Mesenteric fat pad (tissue), 1 donor: ENCODE data around the gene CSTB. TPM values are rescaled to one million over a fixed set of nuclear protein-coding genes. Genes with fewer than 3 reads are reported as not detected.
"Not testable (repeated sequence)": the region's sequence is repeated elsewhere in the genome, so short reads cannot be mapped to it uniquely, and the experiment has no call there.

ENCODE experiments used
- DNase-seq: peaks from one replicate; pipeline ENCODE4 v3.0.0-alpha.2; 2020; ENCODE audit warnings: low spot score
- long read RNA-seq: library from polyadenylated mRNA; unstranded; transcript quantifications from one replicate; pipeline ENCODE4 v2.0.0, GENCODE V29; 2020
- total RNA-seq: library from RNA; stranded (reverse); fragmentation: NEBNext Ultra II Directional; extraction: Animal tissue kit (Norgen Biotek cat#: 25700); gene quantifications from one replicate; pipeline ENCODE4 v1.2.1, GENCODE V29; 2021
- donor health status: DM: yes; HTN: yes; CAD: no.

Gene CSTB, protein sequence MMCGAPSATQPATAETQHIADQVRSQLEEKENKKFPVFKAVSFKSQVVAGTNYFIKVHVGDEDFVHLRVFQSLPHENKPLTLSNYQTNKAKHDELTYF
- 84.9 TPM for total RNA-seq
- long read RNA-seq, transcript CSTB-202 (1 exons, 3,744 nt): minor isoform, 5 of 85 reads
- long read RNA-seq, transcript CSTB-201 (3 exons, 2,164 nt): major isoform, 77 of 85 reads
- long read RNA-seq, partial matches to known transcripts: 1 of 85 reads
- long read RNA-seq, other reads (novel, unspliced or antisense): 0 of 85 reads

DNA sequence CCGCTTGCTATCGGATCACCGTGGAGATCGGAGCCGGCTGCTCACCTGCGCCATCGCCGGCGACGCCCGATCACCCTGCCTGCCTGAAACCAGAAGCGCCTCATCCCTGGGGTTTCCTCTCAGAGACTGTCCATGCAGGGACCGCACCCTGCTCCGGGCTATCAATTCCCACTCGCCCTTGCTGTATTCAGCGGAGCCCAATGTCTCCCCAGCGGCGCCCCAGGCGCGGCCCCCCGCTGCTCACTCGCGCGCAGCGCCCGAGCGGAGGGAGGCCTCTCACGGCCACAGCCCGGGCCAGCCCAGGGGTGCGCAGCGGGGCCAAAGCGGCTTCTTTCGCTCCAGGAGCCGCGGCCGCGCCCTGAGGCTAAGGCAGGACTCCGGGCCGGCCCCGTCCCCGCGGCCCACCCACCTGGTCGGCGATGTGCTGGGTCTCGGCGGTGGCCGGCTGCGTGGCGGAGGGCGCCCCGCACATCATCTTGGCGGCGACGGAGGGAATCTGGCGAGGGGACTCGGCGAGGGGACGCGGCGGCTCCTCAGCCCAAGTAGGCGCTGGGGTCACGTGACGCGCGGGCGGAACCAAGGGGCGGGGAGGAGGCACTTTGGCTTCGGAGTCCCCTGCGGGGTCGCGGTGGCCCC, at the start of gene CSTB:
TSS of gene CSTB (minus strand) at position 514 of the 636 bp plus-strand sequence. CDS start at position 475, 39 bp downstream.
- DNase-seq: peak; percentile 95

DNA sequence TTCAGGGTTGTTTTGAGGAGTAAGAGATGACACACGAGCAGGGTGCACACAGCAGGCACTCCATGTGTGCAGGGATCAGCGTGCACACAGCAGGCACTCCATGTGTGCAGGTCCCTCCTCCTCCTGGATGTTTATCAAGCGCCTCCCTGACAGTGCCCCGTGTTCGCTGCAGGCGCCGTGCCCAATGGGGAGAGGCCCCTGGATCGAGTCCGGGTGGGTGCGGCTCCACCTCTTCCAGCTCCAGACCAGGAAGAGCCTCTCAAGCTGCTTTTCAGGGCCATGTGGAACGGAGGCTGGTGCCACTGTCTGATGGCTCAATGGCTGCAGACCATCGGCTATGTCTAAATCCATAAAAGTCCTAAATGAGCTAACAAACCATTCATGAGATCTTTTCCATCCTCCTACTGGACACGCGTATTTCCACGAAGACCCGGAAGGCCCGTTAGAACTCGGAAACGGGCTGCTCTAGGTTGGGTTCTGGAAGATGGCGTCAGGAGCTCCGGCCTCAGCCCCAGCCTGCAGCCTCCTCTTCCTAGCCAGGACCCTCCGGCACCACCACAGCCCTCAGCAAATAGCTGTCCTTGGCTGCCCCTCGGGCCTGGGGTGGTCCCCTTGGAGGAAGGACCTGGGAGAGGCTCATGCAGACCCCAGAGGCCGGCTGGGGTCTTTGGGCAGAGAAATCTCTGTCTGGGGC, 49.3 kb upstream of the CSTB start:
- DNase-seq: no peak

DNA sequence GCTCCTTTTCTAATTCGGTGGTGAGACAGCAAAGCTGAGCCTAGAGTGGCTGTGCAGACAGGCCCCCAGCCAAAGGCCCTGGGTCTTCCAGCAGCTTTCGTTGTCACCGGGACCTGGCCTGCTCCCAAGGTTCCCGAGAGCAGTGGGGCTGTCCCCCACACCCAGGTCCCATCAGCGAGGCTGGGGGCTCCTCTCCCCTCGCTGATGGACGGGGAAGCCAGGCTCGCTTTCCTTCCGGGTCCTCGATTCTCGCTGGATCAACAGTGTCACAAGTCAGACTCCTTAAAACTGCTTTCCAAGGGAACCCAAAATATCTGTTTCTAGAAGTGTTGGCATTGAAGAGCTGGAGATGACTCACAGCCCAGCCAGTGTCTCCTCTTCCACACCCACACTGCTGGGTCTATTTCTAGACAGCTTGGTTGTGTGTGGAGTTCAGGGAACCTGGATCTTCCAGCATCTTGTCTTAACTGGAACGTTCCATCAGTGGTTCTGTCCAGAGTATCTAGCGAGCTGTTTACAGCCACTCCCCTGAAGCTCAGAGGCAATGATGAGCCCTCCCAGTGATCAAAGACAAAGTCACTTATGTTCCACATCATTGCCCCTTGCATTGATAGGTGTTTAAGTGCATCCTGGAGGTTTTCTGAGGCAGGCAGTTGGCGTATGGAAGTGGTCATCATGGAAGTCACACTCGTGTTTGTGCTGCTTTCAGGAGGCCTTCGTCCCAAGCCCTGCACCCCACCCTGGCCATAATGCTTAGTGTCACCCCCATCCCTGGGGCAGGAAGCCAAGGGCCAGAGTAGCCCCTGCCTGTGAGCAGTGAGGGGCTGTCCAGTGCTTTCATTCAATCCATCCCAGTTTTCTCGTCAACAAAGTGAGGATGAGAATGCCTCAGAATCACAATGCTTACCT, 48.5 kb upstream of the CSTB start:
- no peak for DNase-seq

DNA sequence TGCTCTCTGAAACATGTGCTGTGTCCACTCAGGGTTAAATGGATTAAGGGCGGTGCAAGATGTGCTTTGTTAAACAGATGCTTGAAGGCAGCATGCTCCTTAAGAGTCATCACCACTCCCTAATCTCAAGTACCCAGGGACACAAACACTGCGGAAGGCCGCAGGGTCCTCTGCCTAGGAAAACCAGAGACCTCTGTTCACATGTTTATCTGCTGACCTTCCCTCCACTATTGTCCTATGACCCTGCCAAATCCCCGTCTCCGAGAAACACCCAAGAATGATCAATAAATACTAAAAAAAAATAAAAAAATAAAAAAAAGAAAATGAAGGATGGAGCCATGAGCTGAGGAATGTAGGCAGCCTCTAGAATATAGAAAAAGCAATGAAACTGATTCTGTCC, 46.6 kb upstream of the CSTB start:
- not testable (repeated sequence) for DNase-seq

DNA sequence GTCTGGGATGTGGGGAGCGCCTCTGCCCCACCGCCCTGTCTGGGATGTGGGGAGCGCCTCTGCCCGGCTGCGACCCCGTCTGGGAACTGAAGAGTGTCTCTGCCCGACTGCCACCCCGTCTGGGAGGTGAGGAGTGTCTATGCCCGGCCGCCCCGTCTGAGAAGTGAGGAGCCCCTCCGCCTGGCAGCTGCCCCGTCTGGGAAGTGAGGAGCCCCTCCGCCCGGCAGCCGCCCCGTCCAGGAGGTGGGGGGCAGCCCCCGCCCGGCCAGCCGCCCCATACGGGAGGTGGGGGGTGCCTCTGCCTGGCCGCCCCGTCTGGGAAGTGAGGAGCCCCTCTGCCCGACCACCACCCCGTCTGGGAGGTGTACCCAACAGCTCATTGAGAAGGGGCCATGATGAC, 46.1 kb upstream of the CSTB start:
- DNase-seq: not testable (repeated sequence)

DNA sequence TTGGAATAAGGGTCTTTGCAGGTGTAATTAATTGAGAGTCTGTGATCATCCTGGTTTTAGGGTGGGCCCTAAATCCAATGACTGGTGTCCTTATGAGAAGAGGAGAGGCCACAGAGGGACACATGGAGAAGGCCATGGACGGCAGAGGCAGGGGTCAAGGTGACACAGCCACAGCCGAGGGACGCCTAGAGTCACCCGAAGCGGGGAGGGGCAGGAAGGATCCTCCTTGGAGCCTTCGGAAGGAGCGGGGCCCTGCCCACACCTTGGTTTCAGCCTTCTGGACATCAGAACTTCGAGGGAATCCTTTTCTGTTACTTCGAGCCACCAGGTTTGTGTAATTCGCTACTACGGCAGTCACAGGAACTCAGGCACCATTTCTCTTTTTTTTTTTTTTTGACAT, 44.4 kb upstream of the CSTB start:
- no peak for DNase-seq

DNA sequence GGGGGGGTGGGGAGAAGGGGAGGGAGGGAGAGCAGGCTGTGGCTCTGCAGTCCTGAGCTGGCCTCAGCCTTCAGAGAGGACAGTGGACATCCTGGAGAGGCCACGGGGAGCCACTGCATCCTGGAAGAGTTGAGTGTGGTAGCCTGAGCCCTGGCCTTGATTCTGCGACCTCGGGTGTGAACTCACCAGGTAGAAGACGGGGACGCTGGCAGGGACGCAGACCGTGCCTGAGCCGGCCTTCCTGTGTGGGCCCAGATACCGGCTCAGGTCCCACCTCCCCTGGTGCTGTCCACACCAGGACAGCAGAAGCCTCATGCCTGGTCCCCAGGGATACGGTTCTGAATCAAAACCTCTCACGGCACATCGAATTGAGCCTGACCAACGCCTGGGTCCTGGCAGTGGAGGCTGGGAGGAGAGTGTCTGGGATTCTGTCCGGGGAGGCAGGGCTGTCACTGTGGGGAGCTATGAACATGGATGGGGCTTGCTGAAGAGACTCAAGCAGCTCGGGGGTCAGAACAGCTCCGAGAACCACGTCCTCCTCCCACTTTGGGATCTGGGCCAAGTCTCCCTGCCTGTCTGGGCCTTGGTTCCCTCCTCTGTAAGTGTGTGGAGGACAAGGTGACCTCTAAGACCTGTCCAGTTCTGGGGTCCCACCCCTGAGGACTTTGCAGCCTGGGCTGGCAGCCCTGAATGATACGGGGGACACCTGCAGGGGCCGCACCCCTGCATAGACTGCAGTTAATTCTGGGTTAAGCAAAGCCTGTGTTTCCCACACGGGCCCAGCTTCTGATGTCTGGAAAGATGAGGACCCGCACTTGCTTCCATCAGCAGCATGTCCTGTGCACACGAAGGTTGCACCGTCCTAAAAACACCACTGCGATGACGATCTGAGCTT, 43.6 kb upstream of the CSTB start:
- no peak for DNase-seq

DNA sequence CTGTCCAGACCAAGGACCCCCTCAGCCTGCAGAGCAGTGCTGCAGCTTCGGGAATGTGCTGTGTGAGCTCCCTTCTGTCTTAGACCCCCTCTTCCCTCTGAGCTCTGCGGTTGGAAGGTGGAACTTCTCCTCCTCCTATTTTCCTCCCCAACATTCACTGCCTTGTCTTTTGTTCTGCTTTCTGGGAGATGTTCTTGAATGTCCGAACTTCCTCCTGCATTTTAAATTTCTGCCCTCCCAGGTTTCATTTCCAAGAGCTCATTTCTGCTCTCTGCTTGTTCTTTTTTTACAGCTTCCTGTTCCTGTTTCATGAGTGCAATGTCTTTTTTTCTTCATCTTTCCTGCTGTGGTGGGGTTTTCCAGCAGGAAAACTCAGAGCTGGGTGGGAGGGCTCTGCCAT, 42.6 kb upstream of the CSTB start:
- no peak for DNase-seq

DNA sequence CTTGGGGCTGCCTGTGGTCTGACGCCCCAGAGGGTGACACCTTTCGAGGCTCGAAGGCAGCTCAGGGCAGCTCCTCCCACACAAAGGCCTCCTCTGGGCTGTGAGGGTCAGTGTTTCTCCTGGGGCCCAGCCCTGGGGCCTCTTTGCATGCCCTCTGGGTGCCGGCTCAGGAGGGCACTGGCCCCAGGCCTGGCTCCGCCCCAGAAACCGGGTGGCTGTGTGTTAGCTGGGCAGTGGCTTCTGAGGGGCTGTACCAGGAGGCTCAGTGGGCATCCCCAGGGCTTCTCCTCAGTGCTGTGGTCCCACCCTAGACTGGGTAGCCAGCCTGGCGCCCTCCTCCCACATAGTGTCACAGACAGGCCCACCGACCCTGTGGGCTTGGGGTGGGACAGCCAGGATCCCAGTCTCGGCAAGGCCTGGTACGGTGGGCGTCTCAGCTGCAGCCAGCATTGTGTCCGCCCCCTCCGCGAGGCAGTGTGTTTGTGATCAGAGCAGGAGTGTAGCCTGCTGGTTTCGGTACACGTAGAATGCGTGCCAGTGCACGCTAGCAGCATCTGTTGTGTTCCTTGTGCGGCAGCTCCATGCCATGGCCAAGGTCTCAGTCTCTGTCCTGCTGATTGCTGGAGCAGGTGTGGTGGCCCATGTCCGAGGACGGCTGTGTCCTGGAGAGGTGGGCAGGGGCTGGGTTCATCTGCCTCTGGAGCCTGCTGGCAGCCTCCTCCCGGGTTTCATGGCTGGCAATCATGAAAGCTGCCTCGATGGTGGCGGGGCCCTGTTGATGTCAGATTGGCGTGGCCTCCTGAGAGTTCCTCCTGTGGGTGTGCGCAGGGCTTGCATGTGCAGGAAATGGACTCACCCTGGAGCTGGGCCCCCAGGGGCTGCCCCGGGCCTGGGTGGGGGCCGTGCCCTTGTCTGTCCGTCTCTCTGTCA, 41.3 kb upstream of the CSTB start:
- DNase-seq: no peak

DNA sequence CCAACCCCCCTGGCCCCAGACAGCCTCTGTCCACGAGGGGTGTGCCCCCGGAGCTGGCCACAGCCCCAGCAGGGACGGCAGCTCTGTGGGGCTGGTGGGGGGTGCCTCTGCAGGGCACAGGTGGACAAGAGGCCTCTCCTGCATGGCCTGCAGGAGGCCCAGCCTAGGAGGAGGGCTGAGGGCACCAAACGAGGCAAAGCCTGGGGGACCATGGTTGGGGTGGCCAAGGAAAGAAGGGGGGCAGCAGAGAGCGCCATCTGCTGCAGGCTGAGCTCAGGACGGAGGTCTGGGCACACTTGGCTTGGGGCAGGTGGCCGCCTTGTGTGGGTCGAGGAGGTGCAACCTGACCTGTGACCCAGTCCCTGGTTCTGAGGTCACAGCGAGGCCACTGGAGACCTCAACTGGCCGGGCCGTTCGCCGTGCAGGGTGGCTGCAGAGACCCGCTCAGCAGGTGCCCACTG, 40.5 kb upstream of the CSTB start:
- DNase-seq: no peak

DNA sequence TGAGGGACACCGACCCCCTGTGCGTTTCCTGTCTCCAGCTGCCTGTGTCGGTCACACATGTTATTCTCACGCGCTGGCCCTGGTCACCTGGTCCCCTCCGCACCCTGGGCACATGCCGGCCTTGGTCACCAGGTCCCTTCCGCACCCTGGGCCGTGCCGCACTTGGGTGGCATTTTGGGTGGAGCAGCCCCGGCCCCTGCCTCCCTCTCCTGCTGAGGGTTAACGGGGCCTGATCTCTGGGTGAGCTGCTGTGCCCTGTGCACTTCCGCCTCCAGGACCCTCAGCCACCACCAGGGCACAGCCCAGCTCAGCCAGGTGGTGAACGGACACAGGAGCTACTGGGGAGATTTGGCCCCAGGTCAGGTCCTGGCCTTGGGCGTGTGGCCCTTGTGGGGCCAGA, 39.9 kb upstream of the CSTB start:
- DNase-seq: no peak

DNA sequence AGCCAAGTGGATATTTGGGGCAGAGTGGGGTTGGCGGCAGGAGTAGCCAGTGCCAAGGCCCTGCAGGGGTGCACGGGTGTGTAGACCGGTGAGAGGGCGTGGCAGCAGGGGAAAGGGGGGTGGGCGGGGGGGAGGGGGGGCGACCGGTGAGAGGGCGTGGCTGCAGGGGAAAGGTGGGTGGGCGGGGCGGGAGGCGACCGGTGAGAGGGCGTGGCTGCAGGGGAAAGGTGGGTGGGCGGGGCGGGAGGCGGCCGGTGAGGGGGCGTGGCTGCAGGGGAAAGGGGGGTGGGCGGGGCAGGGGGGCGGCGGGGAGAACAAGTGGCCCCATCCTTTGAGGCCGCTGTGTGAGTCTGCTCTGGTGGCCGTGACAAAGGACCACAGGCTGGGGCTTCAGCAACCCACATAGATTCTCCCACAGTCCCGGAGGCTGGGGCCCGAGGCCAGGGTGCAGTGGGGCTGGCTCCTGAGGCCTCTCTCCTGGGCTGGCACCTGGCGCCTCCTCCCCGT, 39.1 kb upstream of the CSTB start:
- no peak for DNase-seq

DNA sequence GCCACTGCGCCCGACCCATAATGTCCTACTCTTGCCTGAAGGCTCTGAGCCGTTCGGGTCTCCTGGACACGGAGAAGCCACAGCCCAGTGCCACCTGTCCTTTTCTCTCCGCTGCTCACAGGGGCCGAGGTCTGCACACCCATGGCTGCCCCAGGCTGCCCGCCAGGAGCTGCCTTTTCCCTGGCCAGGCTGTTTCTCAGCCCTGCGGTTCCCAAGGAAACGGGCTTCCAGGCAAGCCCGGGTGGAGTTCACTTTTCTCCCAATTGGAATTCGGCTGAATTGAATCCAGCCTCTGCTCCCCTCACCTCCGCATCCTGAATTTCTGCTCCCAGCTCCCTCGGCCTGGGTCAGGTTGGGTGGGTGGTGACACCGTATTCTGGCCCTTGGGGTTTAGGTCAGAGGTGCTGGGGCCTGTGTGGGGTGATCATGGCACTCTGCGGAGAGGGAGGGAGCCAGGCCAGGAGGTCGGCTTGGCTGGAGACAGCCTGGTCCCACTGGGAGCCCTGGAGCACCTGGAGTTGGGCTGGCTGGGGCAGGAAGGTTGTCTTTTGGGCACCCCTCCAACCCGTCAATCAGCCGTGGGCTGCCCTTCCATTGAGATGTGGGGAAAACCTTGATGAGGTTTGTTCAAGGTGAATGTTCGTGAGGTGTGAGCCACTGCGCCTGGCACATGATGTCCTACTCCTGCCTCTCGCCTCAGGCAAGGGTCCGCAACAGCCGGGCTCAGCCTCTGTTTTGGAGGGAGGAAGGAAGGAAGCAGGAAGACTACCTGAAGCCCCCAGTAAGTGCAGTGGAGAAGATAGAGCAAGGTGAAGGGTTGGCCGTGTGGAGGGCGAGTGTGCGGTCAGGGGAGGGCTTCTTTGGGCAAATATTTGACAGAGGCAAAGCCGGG, 38.4 kb upstream of the CSTB start:
- no peak for DNase-seq

DNA sequence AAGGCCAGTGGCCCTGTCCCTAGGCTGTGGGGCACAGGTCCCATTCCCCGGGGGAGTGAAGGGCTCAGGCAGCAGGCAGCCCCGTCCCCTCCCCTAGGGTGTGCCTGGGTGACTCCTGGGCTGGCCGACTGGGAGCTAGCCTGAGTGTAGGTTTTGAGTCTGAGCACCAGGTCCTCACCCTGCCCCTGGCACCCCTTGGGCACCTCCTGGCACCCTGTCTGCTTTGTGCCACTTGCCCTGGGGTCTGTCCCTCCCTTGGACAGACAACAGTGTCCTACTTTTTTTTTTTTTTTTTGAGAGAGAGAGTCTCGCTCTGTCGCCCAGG, 37.5 kb upstream of the CSTB start:
- DNase-seq: no peak

DNA sequence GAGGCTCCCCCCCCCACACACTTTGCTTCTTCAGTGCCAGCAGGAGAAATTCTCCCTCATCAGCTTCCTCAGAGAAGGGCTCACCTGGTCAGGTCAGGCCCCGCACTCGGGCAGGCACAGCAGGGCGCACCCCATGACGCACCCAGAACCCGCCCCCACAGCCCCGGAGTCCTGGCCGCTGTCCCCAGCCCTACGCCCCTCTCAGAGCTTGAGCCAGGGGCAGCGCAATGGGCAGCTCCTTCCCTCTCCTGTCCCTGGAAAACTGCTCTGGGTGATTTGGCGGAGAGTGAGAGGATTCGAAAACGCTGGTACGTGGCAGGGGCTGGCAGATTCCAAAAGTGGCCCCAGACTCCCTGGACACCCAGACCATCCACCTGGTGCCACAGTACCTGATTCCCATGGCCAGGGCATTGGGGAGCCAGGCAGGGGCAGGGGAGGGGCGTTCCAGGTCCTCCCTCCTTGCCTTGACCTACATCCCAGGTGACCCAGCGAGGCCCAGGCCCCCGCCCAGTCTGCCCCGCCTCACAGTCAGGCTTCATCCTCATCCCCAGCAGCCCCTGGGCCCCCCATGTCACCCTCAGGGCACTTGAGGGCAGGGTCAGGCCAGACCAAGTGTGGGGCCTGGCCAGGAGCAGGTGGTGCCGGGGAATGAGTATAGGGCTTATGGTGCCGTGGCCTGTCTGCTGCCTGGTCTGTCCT, 37.0 kb upstream of the CSTB start:
- no peak for DNase-seq

DNA sequence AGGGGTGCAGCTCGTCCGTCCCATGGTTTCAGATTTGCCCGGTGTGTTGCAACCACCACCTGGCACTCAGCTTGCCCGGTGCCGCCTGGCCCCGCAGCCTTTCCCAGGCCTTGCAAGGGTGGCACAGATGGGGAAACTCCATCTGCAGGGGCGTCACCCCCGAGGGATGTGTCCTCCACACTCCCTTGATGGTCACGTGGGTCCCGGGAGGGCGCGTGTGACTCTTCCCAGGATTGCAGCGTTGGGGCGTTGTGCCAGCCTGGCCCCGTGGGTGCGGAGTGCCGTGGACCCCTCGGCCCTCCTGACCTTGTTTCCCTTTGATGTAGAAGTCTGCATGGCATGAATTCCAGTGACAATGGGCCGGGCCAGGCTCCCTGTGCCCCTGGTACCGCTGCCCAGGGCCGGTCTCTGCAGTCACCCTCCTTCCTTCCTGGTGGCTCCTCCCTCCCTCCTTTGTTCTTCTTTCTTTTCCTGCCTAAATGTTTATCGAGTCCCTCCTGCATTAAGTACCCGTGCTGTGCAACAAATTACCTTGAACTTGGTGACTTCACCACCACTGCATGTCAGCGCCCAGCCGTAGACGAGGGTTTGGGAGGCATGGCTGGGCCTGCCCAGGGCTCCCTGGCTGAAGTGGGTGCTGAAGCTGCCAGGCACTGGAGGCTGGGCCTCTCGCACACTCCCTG, 36.2 kb upstream of the CSTB start:
- no peak for DNase-seq
